Muscle of back (tissue), 10 donors: ENCODE results near the gene ZBTB22. TPM values are rescaled to one million over a fixed set of nuclear protein-coding genes. Genes with fewer than 3 reads are reported as not detected.

Experiments used
- polyA plus RNA-seq, 10 donors: library from polyadenylated mRNA; unstranded; fragments of 120-200 nt; gene quantifications; one replicate each; pipeline ENCODE4 v1.2.1, GENCODE V29; 2013; ENCODE audit not compliant: insufficient read length in 10 of 10

ZBTB22 gene
- polyA plus RNA-seq, 10 donors: 11.1 to 16.1 (median 14.2) TPM

Other genes starting within 250 kb of the ZBTB22 start
- gene HLA-DPA1, start 244.1 kb downstream of the ZBTB22 start, polyA plus RNA-seq: 10 to 100 TPM in 9 of 10 donors, 1 to 10 TPM in 1; 8.1 to 21.8 (median 13.4) TPM
- 10 to 100 TPM in 4 of 10 donors, 1 to 10 TPM in 6; 4.8 to 15.4 (median 7.8) TPM for gene HLA-DPB1, start 241.8 kb downstream of the ZBTB22 start, polyA plus RNA-seq
- gene COL11A2, start 125.3 kb downstream of the ZBTB22 start, polyA plus RNA-seq: 100 to 1,000 TPM in 2 of 10 donors, 10 to 100 TPM in 8; 20.5 to 134 (median 61.0) TPM
- gene RXRB, start 117.1 kb downstream of the ZBTB22 start, polyA plus RNA-seq: 10 to 100 TPM; 31.9 to 49.0 (median 37.8) TPM
- gene SLC39A7, start 116.9 kb downstream of the ZBTB22 start, polyA plus RNA-seq: 100 to 1,000 TPM in 3 of 10 donors, 10 to 100 TPM in 7; 68.5 to 115 (median 82.5) TPM
- gene HSD17B8, start 113.1 kb downstream of the ZBTB22 start, polyA plus RNA-seq: 10 to 100 TPM in 7 of 10 donors, 1 to 10 TPM in 3; 8.2 to 14.4 (median 11.0) TPM
- 10 to 100 TPM; 25.1 to 43.3 (median 29.9) TPM for gene RING1, start 109.2 kb downstream of the ZBTB22 start, polyA plus RNA-seq
- gene VPS52, start 45.9 kb downstream of the ZBTB22 start, polyA plus RNA-seq: 10 to 100 TPM; 27.6 to 54.6 (median 37.1) TPM
- 1,000 to 10,000 TPM; 3,925 to 5,378 (median 4,934) TPM for gene RPS18, start 45.7 kb downstream of the ZBTB22 start, polyA plus RNA-seq
- gene B3GALT4, start 40.6 kb downstream of the ZBTB22 start, polyA plus RNA-seq: 1 to 10 TPM; 1.4 to 3.0 (median 2.3) TPM
- 10 to 100 TPM; 49.6 to 70.8 (median 60.0) TPM for gene WDR46, start 28.5 kb downstream of the ZBTB22 start, polyA plus RNA-seq
- gene PFDN6, start 28.1 kb downstream of the ZBTB22 start, polyA plus RNA-seq: 10 to 100 TPM; 35.1 to 56.0 (median 41.7) TPM
- 10 to 100 TPM; 41.7 to 62.5 (median 53.7) TPM for gene RGL2, start 18.8 kb downstream of the ZBTB22 start, polyA plus RNA-seq
- gene TAPBP, start 3.7 kb downstream of the ZBTB22 start, polyA plus RNA-seq: 10 to 100 TPM; 17.2 to 27.9 (median 21.1) TPM
- 10 to 100 TPM; 24.6 to 40.9 (median 30.1) TPM for gene DAXX, start 5.2 kb upstream of the ZBTB22 start, polyA plus RNA-seq
- gene KIFC1, start 74.1 kb upstream of the ZBTB22 start, polyA plus RNA-seq: 10 to 100 TPM; 16.1 to 30.2 (median 21.4) TPM
- 10 to 100 TPM; 41.3 to 56.1 (median 44.4) TPM for gene PHF1, start 93.3 kb upstream of the ZBTB22 start, polyA plus RNA-seq
- 100 to 1,000 TPM; 109 to 154 (median 123) TPM for gene CUTA, start 100.4 kb upstream of the ZBTB22 start, polyA plus RNA-seq
- 10 to 100 TPM; 15.5 to 32.0 (median 19.1) TPM for gene SYNGAP1, start 102.3 kb upstream of the ZBTB22 start, polyA plus RNA-seq
- gene ZBTB9, start 136.8 kb upstream of the ZBTB22 start, polyA plus RNA-seq: 1 to 10 TPM; 5.4 to 9.2 (median 7.4) TPM